NCI-H2196 (cell line): ENCODE measurements around the gene SIM2.

ENCODE experiments used
- DNase-seq: peaks from one replicate; lab custom pipeline; 2025; ENCODE audit not compliant: unreplicated experiment; lab: John Stamatoyannopoulos, UW

SIM2 gene

GRCh38 chr21:36699546-36700294 lies 805 bp downstream of the SIM2 start:
- no peak for DNase-seq

DNA sequence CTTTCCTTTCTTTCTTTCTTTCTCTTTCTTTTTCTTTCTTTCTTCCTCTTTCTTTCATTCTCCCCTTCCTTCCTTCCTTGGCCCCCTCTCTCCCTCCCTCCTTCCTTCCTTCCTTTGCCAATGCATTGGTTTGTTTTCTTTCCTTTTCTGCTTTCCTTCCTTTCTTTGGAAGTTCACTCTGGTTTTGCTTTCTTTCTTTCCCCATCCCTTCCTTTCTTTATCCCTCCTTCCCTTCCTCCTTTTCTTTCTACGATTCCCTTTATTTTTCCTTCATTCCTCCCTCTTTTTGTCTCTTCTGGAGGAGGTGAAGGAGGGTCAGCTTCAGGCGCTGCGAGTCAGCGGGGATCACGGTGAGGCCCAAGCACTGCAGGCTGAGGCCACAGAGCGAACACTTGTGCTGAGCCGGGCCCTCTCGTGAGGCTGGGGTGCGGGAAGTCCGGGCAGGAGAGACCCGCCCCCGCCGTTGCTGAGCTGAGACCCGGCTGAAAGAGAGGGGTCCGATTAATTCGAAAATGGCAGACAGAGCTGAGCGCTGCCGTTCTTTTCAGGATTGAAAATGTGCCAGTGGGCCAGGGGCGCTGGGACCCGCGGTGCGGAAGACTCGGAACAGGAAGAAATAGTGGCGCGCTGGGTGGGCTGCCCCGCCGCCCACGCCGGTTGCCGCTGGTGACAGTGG lies 1.5 kb downstream of the SIM2 start:
- DNase-seq, result no peak

DNA sequence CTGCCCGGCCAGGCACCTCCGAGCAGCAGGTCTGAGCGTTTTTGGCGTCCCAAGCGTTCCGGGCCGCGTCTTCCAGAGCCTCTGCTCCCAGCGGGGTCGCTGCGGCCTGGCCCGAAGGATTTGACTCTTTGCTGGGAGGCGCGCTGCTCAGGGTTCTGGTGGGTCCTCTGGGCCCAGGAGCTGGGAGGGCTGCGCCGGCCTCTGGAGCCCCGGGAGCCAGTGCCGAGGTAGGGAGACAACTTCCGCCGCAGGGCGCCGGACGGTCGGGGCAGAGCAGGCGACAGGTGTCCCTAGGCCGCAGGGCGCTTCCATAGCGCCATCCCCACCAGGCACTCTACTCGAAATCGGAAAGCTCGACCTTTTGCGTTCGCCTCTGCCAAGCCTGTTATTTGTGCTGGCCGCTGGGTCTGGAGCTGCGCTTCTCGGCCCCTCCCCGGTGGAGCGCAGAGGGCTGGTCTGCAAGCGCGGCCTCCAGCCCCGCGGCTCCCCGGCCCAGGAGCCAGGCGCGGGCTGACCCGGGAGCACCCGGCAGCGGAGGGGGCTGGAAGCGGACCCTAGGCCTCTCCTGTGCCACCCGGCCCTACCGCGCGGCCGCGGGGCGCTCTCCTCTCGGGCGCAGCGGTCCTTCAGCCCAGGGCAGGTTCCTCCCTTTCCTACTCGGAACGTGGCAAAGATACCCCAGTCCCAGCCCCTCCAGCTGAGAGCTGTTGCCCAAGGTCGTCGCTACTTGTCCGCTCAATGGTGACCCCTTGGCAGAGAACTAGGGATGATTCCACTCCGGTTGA lies 2.2 kb downstream of the SIM2 start:
- DNase-seq, result no peak

- no peak for DNase-seq
Measured at GRCh38 chr21:36701756-36702621, 3.1 kb downstream of the SIM2 start.

DNA sequence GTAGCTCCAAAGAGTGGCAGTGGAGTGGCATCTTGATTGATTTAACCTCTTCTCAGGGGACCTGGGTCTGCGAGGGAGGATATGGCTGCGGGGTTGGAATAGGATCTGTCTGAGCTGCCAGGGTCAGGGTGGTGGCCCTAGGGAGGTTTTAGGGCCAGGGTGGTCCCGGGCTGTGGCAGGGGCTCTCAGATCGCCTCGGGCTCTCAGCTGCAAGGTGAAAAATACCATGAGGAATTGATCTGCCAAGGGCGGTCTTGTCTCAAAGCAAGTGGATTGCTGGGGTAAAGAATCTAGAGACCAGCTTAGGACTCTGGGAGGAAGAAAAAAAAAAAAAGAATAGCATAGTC lies 3.7 kb downstream of the SIM2 start:
- DNase-seq, result no peak

- no peak for DNase-seq
Measured at GRCh38 chr21:36703123-36703522, 4.2 kb downstream of the SIM2 start.

- DNase-seq, result no peak
Measured at GRCh38 chr21:36703626-36704280, 4.8 kb downstream of the SIM2 start.

DNA sequence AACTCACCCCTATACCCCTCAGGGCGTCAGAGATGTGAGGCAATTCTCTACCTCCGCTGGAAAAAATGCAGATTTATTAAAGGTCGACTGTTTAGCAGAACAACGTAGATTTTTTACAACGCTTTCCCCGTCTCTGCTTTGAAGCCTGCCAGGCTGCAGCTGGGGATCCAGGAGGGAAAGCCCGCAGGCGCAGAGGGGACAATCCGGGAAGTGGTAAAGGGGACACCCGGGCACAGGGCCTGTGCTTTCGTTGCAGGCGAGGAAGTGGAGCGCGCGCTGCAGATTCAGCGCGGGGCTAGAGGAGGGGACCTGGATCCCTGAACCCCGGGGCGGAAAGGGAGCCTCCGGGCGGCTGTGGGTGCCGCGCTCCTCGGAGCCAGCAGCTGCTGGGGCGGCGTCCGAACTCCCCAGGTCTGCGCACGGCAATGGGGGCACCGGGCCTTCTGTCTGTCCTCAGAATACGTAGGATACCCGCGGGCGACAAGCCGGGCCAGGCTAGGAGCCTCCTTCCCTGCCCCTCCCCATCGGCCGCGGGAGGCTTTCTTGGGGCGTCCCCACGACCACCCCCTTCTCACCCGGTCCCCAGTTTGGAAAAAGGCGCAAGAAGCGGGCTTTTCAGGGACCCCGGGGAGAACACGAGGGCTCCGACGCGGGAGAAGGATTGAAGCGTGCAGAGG lies 5.5 kb downstream of the SIM2 start:
- no peak for DNase-seq

DNA sequence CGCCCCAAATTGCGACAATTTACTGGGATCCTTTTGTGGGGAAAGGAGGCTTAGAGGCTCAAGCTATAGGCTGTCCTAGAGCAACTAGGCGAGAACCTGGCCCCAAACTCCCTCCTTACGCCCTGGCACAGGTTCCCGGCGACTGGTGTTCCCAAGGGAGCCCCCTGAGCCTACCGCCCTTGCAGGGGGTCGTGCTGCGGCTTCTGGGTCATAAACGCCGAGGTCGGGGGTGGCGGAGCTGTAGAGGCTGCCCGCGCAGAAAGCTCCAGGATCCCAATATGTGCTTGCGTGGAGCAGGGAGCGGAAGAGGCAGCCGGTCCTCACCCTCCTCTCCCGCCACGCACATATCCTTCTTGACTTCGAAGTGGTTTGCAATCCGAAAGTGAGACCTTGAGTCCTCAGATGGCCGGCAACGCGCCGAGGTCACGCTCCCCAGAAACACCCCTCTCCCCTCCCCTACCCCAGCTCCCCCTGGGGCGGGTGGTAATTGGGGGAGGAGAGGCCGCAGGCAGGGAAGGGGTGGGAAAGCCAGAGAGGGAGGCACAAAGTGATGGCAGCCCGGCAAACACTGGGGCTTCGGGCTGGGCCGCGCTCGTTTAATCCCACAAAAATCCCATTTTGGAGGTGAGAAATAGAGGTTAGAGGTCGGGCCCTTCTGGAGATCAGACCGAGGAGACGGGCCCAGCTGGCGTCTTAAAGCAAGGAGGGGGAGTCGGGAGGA lies 6.2 kb downstream of the SIM2 start:
- DNase-seq, result no peak

- DNase-seq, result no peak
Measured at GRCh38 chr21:36705679-36706481, 7.0 kb downstream of the SIM2 start.

DNA sequence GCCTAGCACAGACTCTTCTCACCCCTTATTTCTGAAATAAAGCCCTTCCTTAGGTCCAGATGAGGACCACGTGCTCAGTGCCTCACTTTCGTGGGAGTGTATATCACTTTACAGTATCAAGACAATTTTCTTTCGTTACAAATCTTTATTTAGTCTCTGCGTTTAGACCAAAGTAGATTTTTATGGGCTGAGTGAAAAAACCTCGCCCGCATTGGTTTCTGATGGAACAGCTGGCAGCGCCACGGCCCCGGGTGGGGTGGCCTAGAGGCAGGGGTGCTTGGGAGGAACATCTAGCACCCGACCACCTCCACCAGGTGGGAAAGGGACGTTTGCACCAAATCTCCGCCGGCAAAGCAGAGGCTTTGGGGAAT lies 7.6 kb downstream of the SIM2 start:
- no peak for DNase-seq

GRCh38 chr21:36706951-36707762 lies 8.2 kb downstream of the SIM2 start:
- no peak for DNase-seq

- DNase-seq, result no peak
Measured at GRCh38 chr21:36707763-36708285, 8.9 kb downstream of the SIM2 start.

GRCh38 chr21:36708286-36709029 lies 9.5 kb downstream of the SIM2 start:
- DNase-seq, result no peak

DNA sequence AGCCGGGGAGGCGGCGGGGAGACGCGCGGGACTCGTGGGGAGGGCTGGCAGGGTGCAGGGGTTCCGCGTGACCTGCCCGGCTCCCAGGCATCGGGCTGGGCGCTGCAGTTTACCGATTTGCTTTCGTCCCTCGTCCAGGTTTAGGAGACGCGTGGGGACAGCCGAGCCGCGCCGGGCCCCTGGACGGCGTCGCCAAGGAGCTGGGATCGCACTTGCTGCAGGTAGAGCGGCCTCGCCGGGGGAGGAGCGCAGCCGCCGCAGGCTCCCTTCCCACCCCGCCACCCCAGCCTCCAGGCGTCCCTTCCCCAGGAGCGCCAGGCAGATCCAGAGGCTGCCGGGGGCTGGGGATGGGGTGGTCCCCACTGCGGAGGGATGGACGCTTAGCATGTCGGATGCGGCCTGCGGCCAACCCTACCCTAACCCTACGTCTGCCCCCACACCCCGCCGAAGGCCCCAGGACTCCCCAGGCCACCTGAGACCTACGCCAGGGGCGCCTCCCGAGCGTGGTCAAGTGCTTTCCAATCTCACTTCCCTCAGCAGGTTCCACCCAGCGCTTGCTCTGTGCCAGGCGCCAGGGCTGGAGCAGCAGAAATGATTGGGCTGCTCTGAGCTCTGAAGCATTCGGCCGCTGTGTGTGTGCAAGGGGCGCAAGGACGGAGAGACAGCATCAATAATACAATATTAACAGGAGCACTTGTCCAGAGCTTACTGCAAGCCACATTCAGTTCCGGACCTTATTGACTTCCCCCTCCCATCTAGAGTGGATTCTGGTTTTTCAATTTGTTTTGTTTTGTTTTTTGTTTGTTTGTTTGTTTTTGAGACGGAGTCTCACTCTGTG lies 10.3 kb downstream of the SIM2 start:
- DNase-seq, result no peak
